ENCODE data around the gene C17orf75.

- TF ChIP-seq CEBPB (IDR thresholded peaks at IDR 0.05; ENCODE audit: low read depth, low read length) (no peak), POLR2A (IDR thresholded peaks at IDR 0.05; ENCODE audit: control extremely low read depth in 1 of 2, low read depth in 2 of 2, low read length in 2 of 2) (peak; percentile 94 to 97), CTCF (IDR thresholded peaks at IDR 0.05; ENCODE audit: control extremely low read depth in 1 of 3, insufficient read depth in 1 of 3, low read depth in 1 of 3, low read length in 3 of 3) (no peak; a peak in 1 of 4 replicates), BRCA1 (IDR thresholded peaks at IDR 0.05; ENCODE audit: low read depth, low read length) (no peak), EZH2 (IDR thresholded peaks at IDR 0.05; ENCODE audit: low read depth, low read length, severe bottlenecking) (no peak), MAX (IDR thresholded peaks at IDR 0.05) (peak; percentile 50)
Measured at GRCh38 chr17:32349854-32350665, 8.1 kb upstream of the C17orf75 start, which contains the start of gene ZNF207.
